CD14-positive monocyte (primary cell): ENCODE results near the gene FAM184A. TPM values are rescaled to one million over a fixed set of nuclear protein-coding genes. Genes with fewer than 3 reads are reported as not detected.

Experiments used
- DNase-seq, 3 donors: peaks; one replicate each; pipeline ENCODE4 v3.0.0-alpha.2; 2011 to 2022
- H2AFZ ChIP-seq: 2 replicates; pipeline ENCODE4 v1.6.0; 2012; ENCODE audit warnings: mild to moderate bottlenecking, low read depth, low read length, inconsistent platforms; ENCODE audit not compliant: insufficient read depth, poor library complexity, severe bottlenecking
- H3K27ac ChIP-seq, 2 donors: 1 replicate in 1 of 2; 2 replicates in 1 of 2; pipeline ENCODE4 v1.5.1; 2012 to 2013; ENCODE audit warnings: low read length in 2 of 2, control low read depth in 1 of 2, inconsistent platforms in 1 of 2, low read depth in 1 of 2, mild to moderate bottlenecking in 1 of 2
- H3K27me3 ChIP-seq, 2 donors: one replicate each; pipeline versions ENCODE4 v1.6.0 to v1.6.1; 2011 to 2013; ENCODE audit warnings: low read length in 2 of 2; ENCODE audit not compliant: control insufficient read depth in 2 of 2, insufficient read depth in 2 of 2
- H3K36me3 ChIP-seq, 2 donors: replicated peaks in 1 of 2; 1 replicate in 1 of 2; 2 replicates in 1 of 2; pipeline versions ENCODE4 v1.5.1 to v1.6.1; 2012 to 2013; ENCODE audit warnings: low read length in 2 of 2, control low read depth in 1 of 2, inconsistent platforms in 1 of 2, mild to moderate bottlenecking in 1 of 2; ENCODE audit not compliant: insufficient read depth in 2 of 2, control insufficient read depth in 1 of 2
- H3K4me1 ChIP-seq, 2 donors: 1 replicate in 1 of 2; 2 replicates in 1 of 2; pipeline versions ENCODE4 v1.5.1 to v1.6.1; 2012 to 2013; ENCODE audit warnings: low read length in 2 of 2, control low read depth in 1 of 2, inconsistent platforms in 1 of 2, mild to moderate bottlenecking in 1 of 2, moderate library complexity in 1 of 2; ENCODE audit not compliant: insufficient read depth in 2 of 2, control insufficient read depth in 1 of 2
- H3K4me2 ChIP-seq: replicated peaks from 2 replicates; pipeline ENCODE3; 2012; ENCODE audit warnings: low read length, moderate library complexity, mild to moderate bottlenecking; ENCODE audit not compliant: poor library complexity, severe bottlenecking; ENCODE audit errors: extremely low read depth
- H3K4me3 ChIP-seq, 3 experiments: fragments of 200-600 bp in 1 of 3; sonication (generic) in 1 of 3; replicated peaks in 1 of 3; 1 replicate in 2 of 3; 2 replicates in 1 of 3; pipeline ENCODE4 v1.5.1; 2011 to 2013; ENCODE audit warnings: low read length in 3 of 3, mild to moderate bottlenecking in 3 of 3, control low read depth in 2 of 3, low read depth in 2 of 3, inconsistent platforms in 1 of 3, moderate library complexity in 1 of 3
- H3K79me2 ChIP-seq: 2 replicates; pipeline ENCODE4 v1.6.0; 2012; ENCODE audit warnings: mild to moderate bottlenecking, control low read depth, inconsistent platforms, low read length, moderate library complexity; ENCODE audit not compliant: insufficient read depth
- H3K9ac ChIP-seq: 2 replicates; pipeline ENCODE4 v1.6.0; 2017; ENCODE audit warnings: low read length, mild to moderate bottlenecking; ENCODE audit not compliant: insufficient read depth, poor library complexity, severe bottlenecking
- H3K9me3 ChIP-seq, 2 donors: replicated peaks in 1 of 2; 1 replicate in 1 of 2; 2 replicates in 1 of 2; pipeline versions ENCODE4 v1.5.1 to v1.6.1; 2012 to 2013; ENCODE audit warnings: low read length in 2 of 2, control low read depth in 1 of 2; ENCODE audit not compliant: control insufficient read depth in 1 of 2, insufficient read depth in 1 of 2
- H4K20me1 ChIP-seq: 2 replicates; pipeline ENCODE4 v1.6.0; 2012; ENCODE audit warnings: mild to moderate bottlenecking, low read length, control low read depth, moderate library complexity; ENCODE audit not compliant: insufficient read depth
- H3K27ac Mint-ChIP-seq, 7 donors: one replicate each; pipeline ENCODE4 v1.8.0; 2020; ENCODE audit warnings: mild to moderate bottlenecking in 7 of 7, mixed read lengths in 7 of 7, moderate library complexity in 6 of 7, inconsistent platforms in 2 of 7
- H3K27me3 Mint-ChIP-seq, 3 donors: one replicate each; pipeline ENCODE4 v1.8.0; 2021 to 2022; ENCODE audit warnings: low read depth in 3 of 3, mild to moderate bottlenecking in 3 of 3, mixed read lengths in 3 of 3, moderate library complexity in 3 of 3, inconsistent platforms in 1 of 3
- H3K36me3 Mint-ChIP-seq, 2 donors: one replicate each; pipeline ENCODE4 v1.8.0; 2020; ENCODE audit warnings: mixed read lengths in 2 of 2, inconsistent platforms in 1 of 2, mild to moderate bottlenecking in 1 of 2
- H3K4me1 Mint-ChIP-seq: one replicate; pipeline ENCODE4 v1.8.0; 2020; ENCODE audit warnings: mild to moderate bottlenecking, mixed read lengths
- H3K4me3 Mint-ChIP-seq, 2 donors: one replicate each; pipeline ENCODE4 v1.8.0; 2020; ENCODE audit warnings: mild to moderate bottlenecking in 2 of 2, mixed read lengths in 2 of 2, moderate library complexity in 1 of 2
- H3K9me3 Mint-ChIP-seq, 7 donors: one replicate each; pipeline ENCODE4 v1.8.0; 2020 to 2022; ENCODE audit warnings: mixed read lengths in 7 of 7, mild to moderate bottlenecking in 6 of 7, moderate library complexity in 6 of 7, inconsistent platforms in 2 of 7
- CTCF ChIP-seq: fragments of 200-600 bp; IDR thresholded peaks from one replicate; pipeline ENCODE4 v1.8.0; 2022; ENCODE audit warnings: antibody characterized with exemption, mild to moderate bottlenecking
- WGBS: methylation state at CpG from one replicate; pipeline ENCODE4 v1.1.5; 2013; ENCODE audit warnings: missing lambda C conversion rate; ENCODE audit not compliant: insufficient coverage; 5-methylcytosine and 5-hydroxymethylcytosine counted together
- intact Hi-C, 2 donors: fragments of 100-400 bp; cut with micrococcal nuclease; formaldehyde crosslinking; loops; one replicate each; pipeline versions ENCODE4 v1.15.0 to v1.15.1; 2023
- polyA plus RNA-seq, 3 donors: library from polyadenylated mRNA; depleted of rRNA in 1 of 3; unstranded in 2 of 3; stranded (reverse) in 1 of 3; fragments of 300-500 nt in 2 of 3; fragments of >200 nt in 1 of 3; fragmentation: Illumina TruSeq in 2 of 3; gene quantifications; 1 replicate in 2 of 3; 2 replicates in 1 of 3; pipeline ENCODE4 v1.2.3, GENCODE V29; 2012 to 2021

Gene FAM184A
- polyA plus RNA-seq, 3 donors, result not detected

GRCh38 chr6:118981884-118982574 lies 96.4 kb downstream of the FAM184A start:
- H3K27ac ChIP-seq, result no peak overlapping the region
- H4K20me1 ChIP-seq, result no peaks in the 10 kb centered on the region
- H3K4me3 Mint-ChIP-seq, result no peak overlapping the region
- no peaks in the 10 kb centered on the region for H3K4me1 ChIP-seq
- no peaks in the 10 kb centered on the region for H3K9me3 ChIP-seq
- no peak overlapping the region for H3K27ac Mint-ChIP-seq
- no peak for TF ChIP-seq CTCF
- 100% methylated on average over 2 of the region's 6 CpGs for WGBS
- H3K4me1 Mint-ChIP-seq, result peaks cover 3% of the 10 kb centered on the region
- H3K4me3 ChIP-seq, result no peak overlapping the region
- DNase-seq, result no peak
- H3K79me2 ChIP-seq, result no peaks in the 10 kb centered on the region
- no peaks in the 10 kb centered on the region for H3K36me3 Mint-ChIP-seq
- intact Hi-C loops, result no loop called here
- H3K9ac ChIP-seq, result no peak overlapping the region
- no peaks in the 10 kb centered on the region for H3K27me3 Mint-ChIP-seq
- no peaks in the 10 kb centered on the region for H3K36me3 ChIP-seq
- H3K4me2 ChIP-seq, result no peak overlapping the region
- no peaks in the 10 kb centered on the region for H3K27me3 ChIP-seq
- H3K9me3 Mint-ChIP-seq, result no peaks in the 10 kb centered on the region
- no peak overlapping the region for H2AFZ ChIP-seq

DNA sequence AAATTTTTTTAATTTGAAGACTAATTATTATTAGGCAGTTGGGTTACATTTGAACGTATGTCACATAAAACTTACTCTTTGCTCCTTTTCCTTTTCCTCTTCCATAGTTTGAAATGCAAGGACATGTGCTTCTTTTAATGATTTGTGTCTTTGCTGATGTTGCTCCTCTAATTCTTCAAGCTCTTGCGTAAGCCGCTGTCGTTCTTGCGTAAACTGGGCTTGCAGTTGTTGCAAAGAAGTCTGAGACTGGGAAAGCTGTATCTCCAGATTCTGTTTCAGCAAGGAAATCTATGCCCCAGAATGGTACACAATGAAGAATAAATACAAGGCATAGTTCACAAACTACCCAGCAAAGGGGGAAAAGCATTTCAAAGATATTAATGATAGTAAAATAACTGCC lies 98.4 kb downstream of the FAM184A start:
- WGBS, result no CpG with 5 or more reads among the region's 5 CpGs
- DNase-seq, result peak; percentile 22 to 47 (median 46)
- intact Hi-C loops, result no loop called here
- Histone ChIP-seq H3K4me3 (no peak overlapping the region), H3K36me3 (no peaks in the 10 kb centered on the region), H3K4me1 (no peaks in the 10 kb centered on the region), H3K27me3 (no peaks in the 10 kb centered on the region), H3K4me2 (no peak overlapping the region), H3K9me3 (no peaks in the 10 kb centered on the region), H3K79me2 (no peaks in the 10 kb centered on the region), H3K9ac (no peak overlapping the region), H3K27ac (no peak overlapping the region), H4K20me1 (no peaks in the 10 kb centered on the region), H2AFZ (no peak overlapping the region)
- Mint-ChIP-seq H3K9me3 (no peaks in the 10 kb centered on the region), H3K36me3 (no peaks in the 10 kb centered on the region), H3K4me1 (peaks cover 3% of the 10 kb centered on the region), H3K4me3 (no peak overlapping the region), H3K27ac (no peak overlapping the region), H3K27me3 (no peaks in the 10 kb centered on the region)
- no peak for TF ChIP-seq CTCF
